ENCODE data around the gene DCAF5.
"Not testable (repeated sequence)": the region's sequence is repeated elsewhere in the genome, so short reads cannot be mapped to it uniquely, and the experiment has no call there.

The DCAF5 gene

DNA sequence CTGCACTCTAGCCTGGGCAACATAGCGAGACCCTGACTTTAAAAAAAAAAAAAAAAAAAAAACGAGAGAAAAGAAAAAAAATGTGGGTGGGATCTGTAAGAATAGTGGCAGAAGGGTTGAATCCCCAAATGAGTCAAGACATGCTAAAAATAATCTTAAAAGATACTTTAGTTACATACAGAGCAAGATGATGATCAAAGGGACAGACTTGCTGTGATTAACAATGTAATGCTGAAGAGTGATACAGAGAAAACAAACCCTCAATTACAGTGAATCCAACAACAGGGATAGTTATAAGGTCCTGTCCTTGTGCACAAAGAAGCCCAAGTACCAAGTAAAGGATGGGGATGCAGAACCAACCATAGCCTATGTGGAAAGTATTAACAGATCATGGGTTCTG, 80.3 kb downstream of the DCAF5 start:
- DNase-seq (ENCODE audit: low read depth in 2 of 2), result no peak

DNA sequence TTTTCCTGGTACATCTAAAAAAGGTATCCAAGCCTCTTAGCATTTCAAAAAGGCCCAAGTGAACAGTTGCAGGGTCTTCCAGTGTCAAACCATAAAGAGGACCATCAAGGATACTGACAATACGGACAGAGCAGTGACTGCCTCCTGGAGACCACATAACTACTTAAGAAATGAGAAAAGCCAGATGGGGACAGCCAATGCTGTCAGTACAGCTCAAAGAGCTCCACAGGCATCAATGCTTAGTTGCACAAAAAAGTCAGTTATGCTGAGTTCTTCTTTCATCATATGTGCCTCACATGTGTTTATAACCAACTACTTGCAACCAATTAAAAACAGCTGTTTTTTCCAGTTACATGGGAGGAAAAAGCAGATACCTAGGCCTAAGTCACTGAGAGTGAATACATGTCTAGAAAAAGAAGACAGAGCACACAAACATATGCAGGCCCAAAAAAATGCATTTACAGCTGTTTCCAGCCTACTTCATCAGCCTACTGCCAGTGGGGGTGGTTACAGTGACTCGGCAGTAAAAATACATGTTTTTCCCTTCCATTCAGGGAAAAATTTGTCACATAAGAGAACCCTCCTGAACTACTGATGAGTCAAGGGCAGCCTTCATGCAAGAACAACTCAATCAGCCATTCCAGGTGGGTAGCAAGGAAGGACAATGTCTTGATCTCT, 84.0 kb downstream of the DCAF5 start:
- DNase-seq (ENCODE audit: low read depth in 2 of 2), result no peak

DNA sequence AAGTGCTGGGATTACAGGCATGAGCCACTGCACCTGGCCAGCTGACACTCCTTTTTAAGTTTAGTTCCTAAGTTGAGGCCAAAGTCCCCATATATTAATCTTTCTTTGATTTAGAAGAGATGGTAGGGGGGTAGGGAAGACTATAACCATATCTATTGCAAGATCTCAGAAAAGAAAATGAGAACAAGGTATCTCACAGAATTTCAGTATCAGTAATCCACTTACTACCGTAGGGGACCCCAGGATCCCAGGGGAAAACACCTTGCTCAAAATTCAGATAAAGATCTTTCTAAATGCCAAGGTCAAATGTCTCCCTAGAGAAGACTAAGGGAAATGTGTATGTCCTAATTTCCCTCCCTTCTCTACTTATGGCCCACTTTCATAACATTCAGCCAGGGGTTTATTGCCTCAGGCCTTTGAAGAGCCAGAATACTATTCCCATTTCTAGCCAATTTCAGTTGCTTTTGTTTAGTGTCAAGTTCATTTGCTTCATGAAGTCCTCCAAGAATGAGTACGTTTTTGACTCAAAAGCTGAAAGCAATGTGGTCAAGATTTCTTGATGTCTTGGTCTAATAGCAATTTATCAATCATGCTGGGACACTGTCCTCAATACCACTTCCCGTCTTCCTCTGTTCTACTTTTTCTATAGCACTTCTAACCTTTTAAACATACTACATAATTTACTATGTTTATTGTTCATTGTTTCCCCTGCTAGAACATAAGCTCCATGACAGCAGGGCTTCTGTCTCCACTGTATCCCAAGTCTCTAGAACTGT, 86.3 kb downstream of the DCAF5 start:
- no peak for DNase-seq (ENCODE audit: low read depth in 2 of 2)

DNA sequence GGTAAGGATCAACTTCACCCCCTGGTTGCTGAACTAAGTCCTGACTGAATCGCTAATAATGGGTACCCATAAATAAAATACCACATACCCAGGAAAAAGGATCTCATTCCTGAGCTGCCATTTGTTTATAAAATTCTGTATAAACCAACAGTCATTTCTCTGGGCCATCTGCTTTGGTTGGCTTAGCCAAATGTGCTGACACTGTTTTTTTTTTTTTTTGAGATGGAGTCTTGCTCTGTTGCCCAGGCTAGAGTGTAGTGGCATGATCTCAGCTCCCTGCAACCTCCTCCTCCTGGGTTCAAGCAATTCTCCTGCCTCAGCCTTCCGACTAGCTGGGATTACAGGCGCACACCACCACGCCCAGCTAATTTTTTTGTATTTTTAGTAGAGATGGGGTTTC, 87.0 kb downstream of the DCAF5 start:
- DNase-seq (ENCODE audit: low read depth in 2 of 2), result not testable (repeated sequence)

DNA sequence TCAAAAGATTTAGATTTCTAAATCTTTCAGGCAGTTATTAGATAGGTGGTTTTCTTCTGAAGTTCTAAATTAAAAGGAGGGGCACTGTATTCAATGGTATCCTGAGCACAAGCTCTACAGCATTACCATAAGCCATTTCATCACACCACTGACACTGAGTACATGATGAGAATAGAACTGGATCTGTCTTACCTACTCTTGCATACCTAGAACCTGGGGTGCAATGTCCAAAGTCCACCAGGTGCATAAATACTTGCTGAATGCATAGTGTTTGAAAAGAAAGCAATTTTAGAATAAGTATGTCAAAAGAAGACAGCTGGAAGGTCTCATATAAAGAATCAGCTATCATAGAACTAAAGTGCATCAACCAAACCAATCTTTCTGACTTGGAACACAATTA, 88.3 kb downstream of the DCAF5 start:
- DNase-seq (ENCODE audit: low read depth in 2 of 2), result no peak

DNA sequence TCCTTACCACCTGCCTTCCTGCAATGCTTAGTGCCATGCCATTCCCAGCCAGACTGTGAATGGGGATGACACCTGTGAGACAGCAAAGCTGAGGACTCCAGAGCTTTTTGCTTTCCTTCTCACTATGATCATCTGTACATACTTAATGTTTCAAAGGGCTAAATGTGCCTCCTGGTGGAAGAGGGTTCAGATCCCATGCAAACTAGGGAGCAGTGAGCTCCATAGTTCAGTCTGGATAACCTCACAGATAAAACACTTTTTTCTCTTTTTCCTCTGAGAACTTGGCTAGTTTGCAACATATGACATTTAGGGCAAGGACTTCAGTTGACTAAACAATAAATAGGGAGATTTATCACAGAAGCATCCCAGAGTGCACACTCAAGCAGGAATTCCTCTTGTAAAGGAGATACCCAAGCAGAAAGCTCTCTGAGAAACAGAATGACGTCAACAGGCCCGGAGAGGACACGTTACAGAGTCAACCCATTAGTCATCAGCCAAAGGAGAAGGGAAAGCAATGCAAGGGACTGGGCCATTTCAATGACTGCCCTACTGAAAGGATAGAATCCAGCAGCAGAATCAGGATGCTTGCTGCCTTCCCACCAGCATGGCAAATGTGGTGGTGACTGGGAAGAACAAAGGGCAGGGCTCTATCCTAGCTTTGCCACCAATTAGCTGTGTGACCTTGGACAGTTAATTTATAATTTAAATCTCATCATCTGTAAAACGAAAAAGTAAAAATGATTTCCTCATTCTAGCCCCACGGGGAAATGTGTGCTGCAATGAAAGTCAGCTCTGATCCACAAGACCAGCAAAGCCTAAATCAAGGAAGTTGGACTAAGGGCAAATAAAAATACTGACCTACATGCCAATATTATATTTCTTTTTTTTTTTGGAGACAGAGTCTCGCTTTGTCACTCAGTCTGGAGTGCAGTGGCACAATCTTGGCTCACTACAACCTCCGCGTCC, 93.0 kb downstream of the DCAF5 start:
- no peak for DNase-seq (ENCODE audit: low read depth in 2 of 2)

DNA sequence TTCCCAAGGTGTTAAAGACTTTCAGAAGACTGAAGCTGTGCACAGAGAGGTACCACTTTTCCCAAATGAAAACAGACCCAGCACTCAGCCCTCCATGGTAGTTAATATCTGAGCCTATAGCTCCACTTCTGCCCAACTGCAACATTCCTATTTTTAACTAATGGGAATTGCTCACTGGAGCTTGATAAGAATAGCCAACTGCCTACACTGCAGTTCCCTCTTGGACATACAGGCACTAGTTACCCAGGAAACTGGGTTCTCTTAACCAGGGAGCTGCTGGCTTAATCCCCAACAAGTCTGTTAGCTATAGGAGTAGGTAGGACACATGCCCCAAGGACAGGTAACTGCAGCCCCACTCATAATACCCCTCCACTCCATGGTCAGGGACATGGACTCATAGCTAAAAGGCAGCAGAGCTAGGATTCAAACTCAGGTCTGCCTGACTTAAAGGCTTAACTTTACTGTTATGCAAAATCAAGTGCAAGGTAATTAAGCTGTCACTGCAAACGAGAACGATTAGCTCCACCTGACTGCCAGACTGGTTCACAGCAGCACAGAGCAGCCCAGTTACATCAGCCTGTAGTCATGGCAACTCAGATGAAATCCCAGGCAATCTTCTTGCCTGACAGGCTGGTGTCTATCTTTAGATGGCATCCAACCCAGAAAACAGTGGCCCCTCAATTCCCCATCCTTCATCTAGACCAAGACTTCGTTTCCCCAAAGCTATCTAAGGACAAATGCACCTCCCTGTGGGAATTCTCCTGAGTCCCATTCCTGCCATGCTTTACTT, 96.7 kb downstream of the DCAF5 start:
- no peak for DNase-seq (ENCODE audit: low read depth in 2 of 2)

DNA sequence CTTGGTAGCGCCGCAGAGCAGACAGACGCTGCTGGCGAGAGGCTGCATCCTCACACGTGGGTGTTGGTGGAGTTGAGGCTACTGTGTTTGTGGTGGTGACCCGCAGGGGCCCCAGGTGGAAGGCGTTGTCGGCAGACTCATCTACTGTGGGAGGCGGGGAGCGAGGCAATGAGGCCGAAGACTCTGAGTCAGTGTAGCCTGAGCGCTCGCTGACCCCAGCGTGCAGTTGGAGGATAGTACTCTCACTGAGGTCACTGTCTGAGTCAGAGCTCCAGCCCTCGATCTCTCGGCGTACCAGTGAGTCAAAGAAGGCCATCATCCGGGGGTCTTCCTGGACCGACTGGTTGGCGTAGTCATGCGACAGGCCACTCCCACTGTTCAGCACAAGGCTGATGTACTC, 97.8 kb downstream of the DCAF5 start:
- no peak for DNase-seq (ENCODE audit: low read depth in 2 of 2)

DNA sequence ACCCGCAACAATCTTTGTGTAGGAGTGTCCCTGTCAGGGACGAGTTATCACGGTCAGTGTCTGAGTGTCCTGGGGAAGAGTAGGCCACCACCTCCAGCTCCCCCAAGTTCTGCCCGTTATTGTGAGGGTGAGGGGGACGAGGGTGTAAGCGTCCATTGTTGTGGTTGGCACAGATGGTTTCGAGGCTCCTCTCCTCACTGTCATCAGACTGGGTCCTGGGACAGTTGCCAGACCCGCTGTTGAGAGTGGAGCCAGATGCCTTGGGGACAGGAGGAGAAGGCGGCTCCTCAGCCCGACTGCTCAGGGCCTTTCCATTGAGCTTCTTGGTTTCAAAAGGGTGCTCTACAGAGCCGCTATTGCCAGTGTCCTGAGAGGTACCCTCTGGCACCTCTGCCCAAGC, 98.9 kb downstream of the DCAF5 start:
- DNase-seq (ENCODE audit: low read depth in 2 of 2), result no peak

DNA sequence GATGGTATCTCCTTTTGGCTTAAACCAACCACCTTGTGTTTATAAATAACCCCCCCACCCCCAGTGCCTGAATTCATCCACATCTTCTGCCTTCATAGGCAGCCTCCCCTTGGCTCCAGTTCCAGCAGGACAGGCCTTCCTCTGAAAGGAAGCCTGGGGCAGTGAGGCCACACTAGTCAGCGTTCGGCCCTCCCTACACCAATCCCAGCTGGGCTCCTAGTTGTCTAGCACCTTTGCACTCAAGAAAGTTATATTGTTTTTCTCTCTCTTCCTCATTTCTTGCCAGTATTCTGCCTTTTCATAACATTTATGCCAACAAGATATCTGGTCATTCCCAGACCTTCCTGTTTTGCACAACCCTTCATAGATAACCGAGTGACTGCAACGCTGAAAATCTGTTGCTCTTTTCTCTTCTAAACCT, 100.7 kb downstream of the DCAF5 start:
- no peak for DNase-seq (ENCODE audit: low read depth in 2 of 2)

DNA sequence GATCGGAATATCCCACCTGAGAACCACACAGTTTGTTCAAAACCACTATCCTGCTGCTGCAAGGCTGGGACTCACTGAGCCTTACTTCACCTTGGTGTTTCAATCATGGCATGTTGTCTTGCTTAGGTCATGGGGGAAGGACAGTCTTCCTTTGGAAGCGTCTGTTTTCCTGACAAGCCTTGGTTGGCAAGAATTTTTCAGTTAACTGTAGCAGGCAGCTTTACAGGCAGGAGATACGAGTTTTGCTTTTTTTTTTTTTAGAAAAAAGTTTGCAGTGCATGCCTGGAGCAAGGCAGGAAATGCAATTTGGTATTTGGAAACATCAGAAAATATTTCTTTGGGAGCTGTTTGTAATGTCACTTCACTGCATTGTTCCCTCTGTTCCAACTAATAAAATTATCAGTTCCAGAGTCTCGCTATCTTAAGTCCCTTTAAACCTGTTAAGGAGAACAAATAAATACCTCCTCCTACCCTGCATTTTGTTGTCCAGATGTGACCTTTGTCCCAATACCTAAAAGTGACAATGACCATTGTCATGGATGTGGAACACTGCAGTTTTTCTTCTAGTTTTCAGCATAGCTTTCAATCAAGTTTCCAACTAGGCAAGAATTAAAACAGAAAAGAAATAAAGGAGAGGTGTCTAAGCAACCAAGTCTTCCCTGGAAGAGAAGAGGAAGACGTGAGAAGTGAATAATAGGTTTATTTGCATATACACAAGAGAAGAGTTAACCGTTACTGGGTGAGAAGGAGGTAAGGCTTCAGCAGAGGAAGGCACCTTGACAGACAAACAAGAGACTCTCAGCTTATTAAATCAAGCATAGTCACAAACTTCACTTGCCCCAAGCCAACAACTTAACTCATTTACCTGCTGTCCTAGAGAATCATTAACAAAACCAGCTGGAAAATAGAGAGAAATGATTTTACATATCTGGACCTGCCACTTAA, 102.4 kb downstream of the DCAF5 start:
- DNase-seq (ENCODE audit: low read depth in 2 of 2), result no peak

DNA sequence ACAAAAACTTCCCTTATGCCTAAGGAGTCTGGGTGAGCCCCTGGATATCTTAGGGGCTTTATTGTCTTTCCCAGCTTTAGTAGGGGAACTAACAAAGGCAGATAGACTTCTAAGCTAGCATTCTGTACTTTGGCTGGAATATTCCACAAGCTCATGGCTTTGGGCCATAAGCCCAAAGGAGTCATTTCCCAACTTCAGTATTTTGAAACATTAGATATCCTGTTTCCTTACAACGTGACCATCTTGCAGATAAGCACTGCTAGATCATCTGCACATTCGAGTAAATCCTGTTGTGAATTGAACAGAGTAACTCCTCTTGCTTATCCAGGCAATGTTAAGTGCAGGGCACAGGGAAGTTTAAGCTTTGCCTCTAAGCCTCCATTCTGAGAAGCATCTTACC, 103.2 kb downstream of the DCAF5 start:
- DNase-seq (ENCODE audit: low read depth in 2 of 2), result no peak

DNA sequence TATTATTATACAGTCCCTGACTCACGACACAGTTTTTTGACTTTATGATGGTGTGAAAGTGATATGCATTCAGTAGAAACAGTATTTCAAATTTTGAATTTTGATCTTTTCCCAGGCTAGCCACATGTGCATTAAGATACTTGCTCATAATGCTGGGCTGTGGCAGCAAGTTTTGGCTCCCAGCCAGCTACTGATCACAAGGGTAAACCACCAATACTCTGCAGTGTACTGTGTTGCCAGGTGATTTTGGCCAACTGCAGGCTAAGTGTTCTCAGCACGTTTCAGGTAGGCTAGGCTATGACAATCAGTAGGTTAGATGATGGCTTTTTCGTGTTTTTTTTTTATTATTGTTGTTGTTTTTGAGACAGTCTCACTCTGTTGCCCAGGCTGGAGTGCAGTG, 104.5 kb downstream of the DCAF5 start:
- DNase-seq (ENCODE audit: low read depth in 2 of 2), result no peak

DNA sequence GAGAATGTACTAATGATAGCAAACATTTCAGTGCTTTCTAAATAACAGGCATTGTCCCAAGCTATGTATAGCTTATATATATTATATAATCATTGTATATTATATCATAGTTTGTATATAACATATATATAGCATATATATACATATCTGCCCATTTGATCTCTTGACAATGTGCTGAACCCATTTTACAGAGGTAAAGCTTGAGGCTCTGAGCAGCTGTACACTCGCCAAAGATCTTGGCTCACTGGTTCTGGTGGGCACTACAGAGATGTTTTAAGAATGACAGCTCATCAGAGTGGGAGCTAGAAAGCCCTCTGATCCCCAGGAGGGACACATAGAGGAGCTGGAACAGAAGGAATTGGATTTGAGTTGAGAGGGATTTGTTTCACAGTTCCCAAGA, 105.7 kb downstream of the DCAF5 start:
- no peak for DNase-seq (ENCODE audit: low read depth in 2 of 2)

DNA sequence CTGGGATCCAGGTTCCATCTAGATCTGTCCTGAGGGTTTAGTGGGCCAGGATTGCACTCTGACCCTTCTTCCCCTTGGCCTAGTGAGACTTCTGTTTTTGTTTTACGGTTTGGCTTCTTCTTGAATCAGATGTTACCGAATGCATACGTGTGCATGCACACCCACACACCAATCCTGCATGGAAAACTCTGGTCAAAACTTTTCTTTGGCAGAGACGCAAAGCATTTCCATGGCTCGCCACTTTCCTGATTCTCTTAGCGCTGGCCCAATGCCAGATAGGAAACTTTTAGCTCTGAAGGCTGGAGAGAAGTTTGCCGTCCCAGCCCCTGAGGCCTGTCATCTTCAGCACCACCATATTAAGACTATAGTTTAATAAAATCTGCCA, 106.5 kb downstream of the DCAF5 start:
- no peak for DNase-seq (ENCODE audit: low read depth in 2 of 2)

DNA sequence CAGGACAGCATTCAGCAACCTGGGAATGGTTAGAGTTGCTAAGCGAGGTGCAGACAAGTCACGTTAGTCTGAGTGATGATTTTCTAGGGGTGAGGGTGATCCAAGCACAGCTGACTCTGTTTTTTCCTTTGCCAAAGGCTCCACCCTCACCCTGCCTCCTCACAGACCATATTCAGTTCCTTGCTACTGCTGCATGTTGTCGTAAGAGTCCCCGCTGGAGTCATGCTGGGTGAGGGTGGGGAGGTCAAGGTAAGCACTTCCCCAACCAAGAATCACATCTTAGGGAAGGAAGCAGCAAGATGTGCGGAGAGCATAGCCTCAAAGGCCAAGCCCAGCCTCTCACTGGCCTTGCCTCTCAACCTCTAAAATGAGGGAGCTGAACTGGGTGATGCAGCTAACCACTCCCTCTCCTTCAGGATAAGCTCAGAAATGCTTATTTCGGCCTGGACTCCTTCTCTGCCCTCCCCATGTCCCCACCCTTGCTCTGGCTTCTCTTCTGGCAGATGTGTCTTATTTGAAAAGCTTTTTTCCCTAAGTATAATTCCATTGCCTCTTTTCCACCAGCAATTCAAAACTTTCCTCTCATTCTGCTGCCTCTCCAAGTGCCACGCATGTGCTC, 107.0 kb downstream of the DCAF5 start:
- DNase-seq (ENCODE audit: low read depth in 2 of 2), result no peak

DNA sequence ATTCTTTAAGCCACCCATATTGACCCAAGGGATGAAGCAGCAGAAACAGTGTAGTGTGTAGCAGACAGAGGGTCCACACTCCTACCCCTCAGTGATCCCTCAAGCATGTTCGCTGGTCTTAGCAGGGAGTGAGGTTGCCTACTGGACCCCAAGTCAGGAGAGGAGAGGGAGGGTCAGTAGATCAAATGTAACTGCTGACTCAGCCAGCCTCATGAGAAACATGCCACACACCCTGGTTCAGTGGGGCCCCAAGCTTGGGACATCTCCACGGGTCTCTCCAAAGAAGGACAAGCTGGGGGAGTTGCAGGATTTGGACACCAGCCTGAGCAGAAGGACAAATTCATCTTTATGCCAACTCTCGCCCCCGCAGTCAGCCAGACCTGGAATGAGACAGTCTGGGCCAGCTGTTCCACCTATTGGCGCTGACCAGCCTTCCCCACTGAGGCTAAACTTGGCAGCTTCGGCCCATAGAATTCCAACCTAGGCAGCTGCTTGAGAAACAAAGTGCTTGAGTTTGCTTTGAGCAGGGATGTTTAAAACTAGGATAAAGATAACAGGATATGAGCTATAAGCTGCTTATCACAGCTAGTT, 107.9 kb downstream of the DCAF5 start:
- DNase-seq (ENCODE audit: low read depth in 2 of 2), result no peak

DNA sequence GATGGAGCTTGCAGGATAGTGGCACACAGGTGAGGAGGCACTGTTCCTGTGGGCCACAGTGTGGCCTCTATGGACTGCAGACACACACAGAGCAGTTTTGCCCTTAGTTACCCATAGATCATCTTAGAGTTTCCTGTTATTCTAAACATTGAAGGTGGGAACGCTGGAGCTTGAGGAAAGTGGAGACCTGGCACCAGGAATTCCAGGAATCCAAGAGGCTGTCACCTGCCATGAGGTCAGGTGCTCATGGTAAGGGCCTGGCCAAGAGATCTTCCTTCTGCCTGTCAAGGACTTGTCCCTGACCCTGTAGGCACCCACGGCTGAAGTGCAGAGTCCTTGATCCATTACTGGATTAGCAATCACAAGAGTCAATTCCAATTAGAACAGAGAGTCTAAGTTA, 108.6 kb downstream of the DCAF5 start:
- DNase-seq (ENCODE audit: low read depth in 2 of 2), result no peak

DNA sequence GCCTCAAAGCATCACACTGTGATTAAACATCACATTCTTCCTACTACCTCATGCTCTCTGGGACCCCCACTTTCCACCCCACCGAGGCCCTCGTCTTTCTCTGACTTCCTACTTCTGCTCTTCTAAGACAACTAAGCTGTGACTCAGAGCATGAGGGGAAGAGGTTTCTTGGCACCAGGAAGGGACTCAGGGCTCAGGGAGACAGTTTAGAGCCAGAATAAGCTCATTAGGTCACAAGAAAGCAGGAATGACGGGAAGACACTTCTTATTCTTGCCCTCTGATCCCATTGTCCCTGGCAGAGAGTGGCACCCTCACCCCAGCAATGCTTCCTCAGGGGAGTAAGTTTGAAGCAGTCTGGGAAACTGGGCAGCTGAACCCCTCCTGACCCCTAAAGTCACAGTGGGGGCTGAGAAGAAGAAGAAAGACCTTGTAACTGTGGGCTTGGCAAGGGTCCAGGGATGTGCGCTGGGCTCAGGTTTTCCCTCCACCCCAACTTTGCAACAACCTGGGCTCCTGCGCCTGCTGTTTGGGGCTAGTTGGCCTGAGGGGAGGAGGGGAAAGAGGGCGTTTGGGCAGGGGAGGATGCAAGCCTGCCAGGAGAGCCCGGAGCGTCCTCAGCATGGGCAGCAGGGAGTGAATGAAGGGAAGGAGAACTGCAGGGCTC, 109.2 kb downstream of the DCAF5 start:
- no peak for DNase-seq (ENCODE audit: low read depth in 2 of 2)

Measured in stimulated activated CD4-positive, alpha-beta T cell treated with anti-CD3 and anti-CD28 coated beads, Interleukin-12 subunit alpha, Interleukin-12 subunit beta, amount 100 ng/mL, for 24 hours (primary cell).